SU-DHL-6 (cell line): Measurements from ENCODE around the gene SIKE1.

Source experiments
- H2AFZ ChIP-seq: fragments of 200-600 bp; sonication (generic); 2 replicates; pipeline ENCODE4 v1.6.1; 2014; ENCODE audit warnings: low read depth, mild to moderate bottlenecking, moderate library complexity, mixed read lengths, antibody characterized with exemption, low read length; ENCODE audit not compliant: severe bottlenecking
- H3F3A ChIP-seq: fragments of 200-600 bp; shearing (Covaris generic); 2 replicates; pipeline ENCODE4 v1.6.0; 2016; ENCODE audit warnings: antibody characterized with exemption, mild to moderate bottlenecking; ENCODE audit not compliant: insufficient read depth
- H3K27ac ChIP-seq: fragments of 200-600 bp; sonication (generic); 2 replicates; pipeline ENCODE4 v1.5.1; 2016; ENCODE audit warnings: low read depth, mild to moderate bottlenecking, low read length, moderate library complexity, mixed read lengths
- H3K27me3 ChIP-seq: fragments of 200-600 bp; sonication (generic), shearing (Covaris generic); 2 replicates; pipeline ENCODE4 v1.6.0; 2014; ENCODE audit warnings: mild to moderate bottlenecking, low read length
- H3K36me3 ChIP-seq: fragments of 200-600 bp; sonication (generic); 2 replicates; pipeline ENCODE4 v1.6.1; 2014; ENCODE audit warnings: mild to moderate bottlenecking, low read length, mixed read lengths
- H3K4me2 ChIP-seq: fragments of 300-600, 200-600 bp; shearing (Covaris generic), sonication (generic); 2 replicates; pipeline ENCODE4 v1.6.0; 2014; ENCODE audit warnings: low read length, low read depth, mild to moderate bottlenecking; ENCODE audit not compliant: poor library complexity, severe bottlenecking
- H3K4me3 ChIP-seq: fragments of 200-600 bp; sonication (generic); 2 replicates; pipeline ENCODE4 v1.5.1; 2014; ENCODE audit warnings: antibody characterized with exemption, low read length, mild to moderate bottlenecking, mixed read lengths; ENCODE audit not compliant: insufficient read depth, poor library complexity, severe bottlenecking
- H3K79me2 ChIP-seq: fragments of 200-600 bp; sonication (generic); 2 replicates; pipeline ENCODE4 v1.6.1; 2014; ENCODE audit warnings: mild to moderate bottlenecking, low read length, moderate library complexity; ENCODE audit not compliant: insufficient read depth
- H3K9ac ChIP-seq: fragments of 200-600 bp; sonication (generic); 2 replicates; pipeline ENCODE4 v1.7.0; 2014; ENCODE audit warnings: mild to moderate bottlenecking, low read length
- H3K9me2 ChIP-seq: fragments of 200-600 bp; sonication (generic); replicated peaks from 2 replicates; pipeline ENCODE4 v1.6.1; 2014; ENCODE audit warnings: low read length; ENCODE audit not compliant: insufficient read depth
- H3K9me3 ChIP-seq: fragments of 200-600 bp; sonication (generic); 2 replicates; pipeline ENCODE4 v1.6.1; 2014; ENCODE audit warnings: low read length, mixed read lengths; ENCODE audit not compliant: insufficient read depth
- H4K20me1 ChIP-seq: fragments of 200-600 bp; sonication (generic); 2 replicates; pipeline ENCODE4 v1.6.1; 2014; ENCODE audit warnings: low read depth, mild to moderate bottlenecking, antibody characterized with exemption, low read length, moderate library complexity, mixed read lengths
- CTCF ChIP-seq: fragments of 200-600 bp; sonication (generic); IDR thresholded peaks from one replicate; pipeline ENCODE4 v1.5.1; 2017; ENCODE audit warnings: antibody characterized with exemption, mild to moderate bottlenecking, low read length, moderate library complexity; ENCODE audit not compliant: insufficient read depth, poor library complexity, severe bottlenecking
- EZH2phosphoT487 ChIP-seq: fragments of 200-600 bp; sonication (generic), shearing (Covaris generic); conservative IDR thresholded peaks from 2 replicates; pipeline ENCODE4 v1.6.1; 2018; ENCODE audit warnings: mild to moderate bottlenecking, antibody characterized with exemption, low read length, moderate library complexity, mixed read lengths

Gene SIKE1

GRCh38 chr1:114746450-114747121, 33.9 kb downstream of the SIKE1 start:
- H3K4me3 ChIP-seq, result no peak overlapping the region
- H3F3A ChIP-seq, result peaks cover 9% of the 10 kb centered on the region; the same call in 1 of the 2 replicates
- no peak overlapping the region for H3K27ac ChIP-seq
- H3K36me3 ChIP-seq, result peaks cover 72% of the 10 kb centered on the region
- H3K27me3 ChIP-seq, result no peaks in the 10 kb centered on the region
- peaks cover 84% of the 10 kb centered on the region for H4K20me1 ChIP-seq
- no peak overlapping the region for H3K9ac ChIP-seq
- H2AFZ ChIP-seq, result no peak overlapping the region
- TF ChIP-seq EZH2phosphoT487 (no peak), CTCF (no peak)
- H3K79me2 ChIP-seq, result peaks cover 100% of the 10 kb centered on the region
- no peaks in the 10 kb centered on the region for H3K9me3 ChIP-seq
- H3K4me2 ChIP-seq, result no peak overlapping the region
- H3K9me2 ChIP-seq, result no peaks in the 10 kb centered on the region

- Histone ChIP-seq H4K20me1 (peaks cover 83% of the 10 kb centered on the region), H3K4me2 (no peak overlapping the region), H3K9me3 (no peaks in the 10 kb centered on the region), H3K27ac (no peak overlapping the region), H2AFZ (no peak overlapping the region), H3K27me3 (no peaks in the 10 kb centered on the region), H3K9ac (no peak overlapping the region), H3F3A (peaks cover 10% of the 10 kb centered on the region; the same call in 1 of the 2 replicates), H3K36me3 (peaks cover 81% of the 10 kb centered on the region), H3K79me2 (peaks cover 100% of the 10 kb centered on the region), H3K9me2 (no peaks in the 10 kb centered on the region), H3K4me3 (no peak overlapping the region)
- TF ChIP-seq EZH2phosphoT487 (no peak), CTCF (no peak)
Observed at GRCh38 chr1:114745291-114745690, 35.2 kb downstream of the SIKE1 start.

- H3K9ac ChIP-seq, result no peak overlapping the region
- no peak overlapping the region for H2AFZ ChIP-seq
- peaks cover 80% of the 10 kb centered on the region for H4K20me1 ChIP-seq
- H3K36me3 ChIP-seq, result peaks cover 77% of the 10 kb centered on the region
- H3K27ac ChIP-seq, result no peak overlapping the region
- no peak overlapping the region for H3K4me2 ChIP-seq
- H3K27me3 ChIP-seq, result no peaks in the 10 kb centered on the region
- peaks cover 17% of the 10 kb centered on the region; the same call in 1 of the 2 replicates for H3F3A ChIP-seq
- no peak for TF ChIP-seq EZH2phosphoT487
- TF ChIP-seq CTCF, result no peak
- no peaks in the 10 kb centered on the region for H3K9me3 ChIP-seq
- H3K79me2 ChIP-seq, result peaks cover 98% of the 10 kb centered on the region
- H3K4me3 ChIP-seq, result no peak overlapping the region
- no peaks in the 10 kb centered on the region for H3K9me2 ChIP-seq
Observed at GRCh38 chr1:114741963-114742746, 38.3 kb downstream of the SIKE1 start.
